Germinal center (tissue), 1 donor: ENCODE results near the gene RASGRP2.

ENCODE experiments used
- DNase-seq: peaks from one replicate; pipeline ENCODE4 v3.0.0; 2012; ENCODE audit warnings: mixed read lengths, low spot score

RASGRP2 gene

DNA sequence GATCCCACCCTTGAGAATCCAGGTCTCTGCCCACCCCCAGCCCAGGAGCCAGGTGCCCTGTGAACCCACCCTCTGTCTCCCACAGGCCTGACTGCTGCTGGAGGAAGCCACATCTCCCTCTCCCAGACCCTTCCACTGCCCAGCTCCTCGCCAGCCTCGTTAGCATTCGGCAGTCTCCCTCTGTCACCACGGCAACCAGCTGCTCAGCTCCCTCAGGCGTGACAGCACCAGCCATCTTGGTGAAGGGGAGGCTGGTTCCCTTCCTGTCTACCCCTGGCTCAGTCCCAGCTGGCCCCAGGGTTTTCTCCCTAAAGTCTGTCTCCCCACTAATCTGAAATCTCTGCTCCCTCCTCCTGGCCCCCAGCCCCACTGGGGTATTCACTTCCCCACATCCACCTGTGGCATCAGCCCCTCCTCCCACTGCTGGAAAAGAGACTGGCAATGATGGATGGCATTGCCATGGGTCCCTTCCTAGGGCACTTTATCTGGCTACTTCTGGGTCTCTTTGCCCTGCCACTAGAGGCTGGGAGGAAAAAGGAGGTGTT is 49.0 kb downstream of the RASGRP2 start:
- DNase-seq = peak; percentile 65

DNA sequence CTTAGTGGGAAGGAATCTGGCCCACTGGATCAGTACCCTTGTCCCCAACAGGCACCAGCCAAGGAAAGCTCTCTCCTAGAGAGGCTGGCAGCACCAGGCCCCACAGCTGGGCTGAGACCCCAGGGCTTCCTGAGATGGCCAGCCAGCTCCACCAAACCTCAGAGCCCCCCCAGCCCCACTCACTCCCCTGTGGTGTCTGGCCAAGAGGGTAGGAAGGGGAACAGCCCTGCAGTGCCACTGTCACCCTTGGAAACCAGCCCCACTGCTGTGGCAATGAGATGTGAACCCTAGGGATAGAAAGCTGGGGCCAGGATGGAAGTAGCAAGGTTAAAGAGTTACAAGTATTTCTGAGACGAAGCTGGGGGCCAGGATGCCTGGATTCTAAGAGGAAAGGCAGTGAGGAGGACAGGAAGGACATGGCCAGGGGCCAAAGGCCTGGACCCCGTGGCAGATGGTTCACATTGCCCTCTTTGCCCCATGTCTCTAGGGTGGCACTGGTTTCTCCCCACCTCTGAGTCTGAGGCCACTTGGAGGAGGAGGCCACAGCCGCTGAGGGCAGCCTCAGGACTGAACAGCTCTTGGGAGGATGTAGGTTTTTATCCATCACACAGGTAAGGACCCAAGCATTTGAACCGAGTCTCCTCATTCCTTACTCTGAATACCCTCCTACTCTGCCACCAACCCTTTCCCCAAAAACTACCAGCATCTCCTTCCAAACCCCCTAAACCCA is 49.8 kb downstream of the RASGRP2 start:
- DNase-seq = no peak

DNA sequence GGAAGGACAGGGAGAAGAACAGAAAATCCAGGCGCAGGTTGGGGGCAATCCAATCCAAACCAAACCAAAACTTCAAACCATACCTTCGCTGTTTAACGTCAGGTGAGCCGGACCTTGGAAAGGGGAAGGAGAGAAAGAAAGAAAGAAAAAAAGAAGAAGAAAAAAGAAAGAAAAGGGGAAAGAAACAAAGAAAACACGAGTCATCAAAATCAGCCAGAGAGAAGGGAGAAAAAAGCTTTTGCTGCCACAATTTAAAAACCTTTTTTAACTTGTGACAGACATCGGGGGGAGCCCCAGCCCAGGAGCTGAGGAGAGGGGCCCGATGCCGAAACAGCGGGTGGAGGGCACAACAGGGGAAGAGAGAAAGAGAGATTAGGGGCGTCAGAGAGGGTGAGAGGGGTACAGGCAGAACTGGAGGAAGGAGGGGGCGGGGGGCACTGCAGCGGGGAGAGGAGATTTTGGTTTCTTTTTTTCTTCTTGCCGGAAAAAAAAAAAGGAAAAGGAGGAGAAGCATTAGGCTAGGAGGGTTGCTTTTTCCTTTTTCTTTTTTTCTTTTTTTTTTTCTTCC is 51.1 kb downstream of the RASGRP2 start:
- no peak for DNase-seq

- DNase-seq = no peak
Measured at GRCh38 chr11:64691543-64691942, 52.4 kb downstream of the RASGRP2 start.

GRCh38 chr11:64690235-64690634 is 53.7 kb downstream of the RASGRP2 start:
- no peak for DNase-seq

DNA sequence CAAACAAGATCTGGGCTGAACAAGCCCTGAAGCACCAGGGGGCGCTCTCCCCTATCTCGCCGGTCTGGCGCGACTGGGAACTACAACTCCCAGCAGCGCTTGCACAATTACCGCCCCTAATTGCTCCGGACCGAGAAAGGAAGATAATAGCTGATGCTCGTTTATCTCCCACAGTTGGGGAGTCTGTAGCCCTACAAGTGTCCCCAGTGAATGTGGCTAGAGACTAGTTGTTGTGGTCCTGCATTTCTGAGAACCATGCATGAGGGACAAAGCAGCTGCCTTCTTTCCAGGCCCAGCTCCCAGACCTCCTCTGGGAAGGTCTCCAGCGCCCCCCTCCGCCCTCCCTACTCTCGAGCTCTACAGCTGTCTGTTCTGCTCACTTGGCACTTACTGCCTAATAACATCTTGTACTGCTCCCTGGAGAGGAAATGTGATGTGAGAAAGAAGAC is 55.4 kb downstream of the RASGRP2 start:
- peak; percentile 91 for DNase-seq

GRCh38 chr11:64687643-64688533 is 56.1 kb downstream of the RASGRP2 start:
- DNase-seq = no peak

GRCh38 chr11:64687204-64687603 is 56.7 kb downstream of the RASGRP2 start:
- DNase-seq = no peak

- DNase-seq = no peak
Measured at GRCh38 chr11:64686466-64687170, 57.3 kb downstream of the RASGRP2 start.

DNA sequence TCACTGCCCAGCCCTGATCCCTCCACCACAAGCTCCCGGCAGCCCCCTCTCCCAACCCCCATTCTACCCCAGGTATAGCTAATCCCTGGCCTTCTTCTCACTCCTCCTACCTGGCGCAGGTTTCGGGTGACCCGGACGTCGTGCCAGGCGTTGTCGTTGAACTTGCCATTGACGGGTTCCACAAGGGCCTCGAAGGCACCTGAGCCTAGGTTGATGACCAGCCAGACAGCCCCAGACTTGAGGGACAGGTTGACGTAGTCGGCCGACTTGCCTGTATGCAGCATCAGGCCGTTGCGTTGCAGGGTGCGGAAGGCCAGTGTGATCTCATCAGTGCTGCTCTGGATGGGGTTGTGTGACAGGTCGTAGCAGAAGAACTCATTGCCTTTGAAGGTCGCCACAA is 58.4 kb downstream of the RASGRP2 start:
- no peak for DNase-seq

GRCh38 chr11:64684357-64684756 is 59.6 kb downstream of the RASGRP2 start:
- DNase-seq = no peak

DNA sequence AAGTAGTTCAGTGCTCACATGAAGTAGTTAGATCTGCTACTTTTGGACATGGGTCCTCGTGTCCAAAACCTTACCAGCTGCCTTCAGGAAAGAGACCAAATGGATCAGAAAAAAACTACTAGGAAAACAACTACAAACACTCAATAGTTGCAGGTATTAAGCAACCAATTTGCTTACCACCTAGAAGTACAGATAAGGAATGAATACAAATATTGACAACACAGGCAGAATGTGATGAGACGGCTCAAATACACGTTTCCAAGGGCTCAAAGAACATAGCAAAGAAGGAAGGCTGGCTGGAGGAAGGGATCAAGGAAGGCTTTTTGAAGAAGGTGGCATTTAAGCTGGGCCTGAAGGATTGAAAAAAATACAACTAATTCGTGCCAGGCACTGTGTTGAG is 62.8 kb downstream of the RASGRP2 start:
- DNase-seq = no peak

GRCh38 chr11:64679846-64680245 is 64.1 kb downstream of the RASGRP2 start:
- no peak for DNase-seq

GRCh38 chr11:64677441-64678023 is 66.4 kb downstream of the RASGRP2 start:
- no peak for DNase-seq
